GM19238 (cell line): Measurements from ENCODE around the gene ERMP1.
"Not testable (repeated sequence)": the region's sequence is repeated elsewhere in the genome, so short reads cannot be mapped to it uniquely, and the experiment has no call there.

ENCODE experiments used
- DNase-seq: peaks from one replicate; pipeline ENCODE4 v3.0.0; 2011; ENCODE audit warnings: low spot score; ENCODE audit not compliant: insufficient read length

ERMP1 gene

GRCh38 chr9:5832538-5833529, at the start of gene ERMP1:
ERMP1 (minus strand) TSS chr9:5833117; CDS start chr9:5833027, 90 bp downstream.
- peak; percentile 70 for DNase-seq

GRCh38 chr9:5882244-5883012, 49.5 kb upstream of the ERMP1 start:
- not testable (repeated sequence) for DNase-seq

- no peak for DNase-seq
Measured at GRCh38 chr9:5879419-5880181, 46.7 kb upstream of the ERMP1 start.

GRCh38 chr9:5876711-5877110, 43.8 kb upstream of the ERMP1 start:
- DNase-seq, result no peak

GRCh38 chr9:5876026-5876425, 43.1 kb upstream of the ERMP1 start:
- no peak for DNase-seq

- no peak for DNase-seq
Measured at GRCh38 chr9:5874048-5874447, 41.1 kb upstream of the ERMP1 start.

GRCh38 chr9:5873439-5873838, 40.5 kb upstream of the ERMP1 start:
- DNase-seq, result no peak

- DNase-seq, result no peak
Measured at GRCh38 chr9:5872511-5872910, 39.6 kb upstream of the ERMP1 start.

GRCh38 chr9:5871785-5872184, 38.9 kb upstream of the ERMP1 start:
- no peak for DNase-seq

- DNase-seq, result no peak
Measured at GRCh38 chr9:5870691-5871090, 37.8 kb upstream of the ERMP1 start.

GRCh38 chr9:5870020-5870339, 37.1 kb upstream of the ERMP1 start:
- no peak for DNase-seq

- no peak for DNase-seq
Measured at GRCh38 chr9:5869315-5870019, 36.5 kb upstream of the ERMP1 start.

- DNase-seq, result no peak
Measured at GRCh38 chr9:5868235-5868634, 35.3 kb upstream of the ERMP1 start.

GRCh38 chr9:5866685-5867084, 33.8 kb upstream of the ERMP1 start:
- no peak for DNase-seq

GRCh38 chr9:5866272-5866671, 33.4 kb upstream of the ERMP1 start:
- no peak for DNase-seq

GRCh38 chr9:5864446-5864845, 31.5 kb upstream of the ERMP1 start:
- no peak for DNase-seq

- no peak for DNase-seq
Measured at GRCh38 chr9:5863092-5863746, 30.3 kb upstream of the ERMP1 start.

GRCh38 chr9:5858833-5859232, 25.9 kb upstream of the ERMP1 start:
- no peak for DNase-seq

GRCh38 chr9:5857928-5858327, 25.0 kb upstream of the ERMP1 start:
- no peak for DNase-seq

GRCh38 chr9:5854063-5854790, 21.3 kb upstream of the ERMP1 start:
- DNase-seq, result no peak
